ENCODE data around the gene NUDT3.

DNA sequence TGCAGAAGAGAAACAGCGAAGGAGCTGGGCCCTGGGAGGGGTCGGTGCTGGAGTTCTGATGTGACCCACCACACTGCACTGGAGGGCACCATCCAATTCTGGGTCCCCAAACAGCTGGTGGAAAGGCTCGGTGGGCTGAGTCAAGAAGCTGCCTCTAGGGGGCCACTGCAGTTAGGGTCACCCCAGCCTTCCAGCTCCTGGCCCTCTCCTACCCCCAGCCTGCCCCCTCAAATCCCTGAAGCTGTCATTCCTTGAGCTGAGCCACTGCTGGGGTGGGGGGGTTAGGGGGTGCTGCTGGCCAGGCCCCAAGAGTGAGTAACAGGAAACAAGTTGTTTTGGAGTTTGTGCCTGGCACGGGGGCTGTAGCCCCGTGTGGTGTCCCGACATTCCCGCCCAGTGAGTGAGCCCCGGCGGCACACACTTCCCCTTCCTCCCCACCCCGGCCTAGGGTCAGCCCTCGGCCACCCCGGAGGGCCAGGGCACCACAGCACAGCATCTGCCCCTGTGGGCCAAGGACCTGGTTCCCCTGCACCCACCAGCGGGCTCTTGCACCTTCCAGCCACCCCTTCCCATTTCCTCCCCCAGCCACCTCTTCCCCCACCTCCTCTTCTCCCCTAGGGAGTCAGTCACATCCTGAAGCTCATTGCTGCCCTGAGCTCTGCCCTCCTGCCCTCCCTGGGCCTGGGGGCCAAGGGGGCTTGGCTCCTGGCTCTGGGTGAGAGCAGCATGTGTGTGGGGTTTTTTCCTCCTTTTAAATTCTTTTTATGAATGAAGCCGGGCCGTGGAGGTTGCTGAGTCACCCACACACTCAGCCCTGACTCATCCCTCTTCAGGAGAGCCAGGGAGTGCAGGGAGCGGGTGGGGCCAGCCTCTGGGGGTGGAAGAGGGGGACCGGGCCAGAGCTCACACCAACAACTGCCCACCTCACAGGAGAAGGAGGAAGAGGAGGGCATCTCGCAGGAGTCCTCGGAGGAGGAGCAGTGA, 148.3 kb downstream of the NUDT3 start:
- peak in 1 of 3 donors; percentile 17 for TF ChIP-seq POLR2AphosphoS5 (IDR thresholded peaks at IDR 0.05)
- TF ChIP-seq, protein P1, sequence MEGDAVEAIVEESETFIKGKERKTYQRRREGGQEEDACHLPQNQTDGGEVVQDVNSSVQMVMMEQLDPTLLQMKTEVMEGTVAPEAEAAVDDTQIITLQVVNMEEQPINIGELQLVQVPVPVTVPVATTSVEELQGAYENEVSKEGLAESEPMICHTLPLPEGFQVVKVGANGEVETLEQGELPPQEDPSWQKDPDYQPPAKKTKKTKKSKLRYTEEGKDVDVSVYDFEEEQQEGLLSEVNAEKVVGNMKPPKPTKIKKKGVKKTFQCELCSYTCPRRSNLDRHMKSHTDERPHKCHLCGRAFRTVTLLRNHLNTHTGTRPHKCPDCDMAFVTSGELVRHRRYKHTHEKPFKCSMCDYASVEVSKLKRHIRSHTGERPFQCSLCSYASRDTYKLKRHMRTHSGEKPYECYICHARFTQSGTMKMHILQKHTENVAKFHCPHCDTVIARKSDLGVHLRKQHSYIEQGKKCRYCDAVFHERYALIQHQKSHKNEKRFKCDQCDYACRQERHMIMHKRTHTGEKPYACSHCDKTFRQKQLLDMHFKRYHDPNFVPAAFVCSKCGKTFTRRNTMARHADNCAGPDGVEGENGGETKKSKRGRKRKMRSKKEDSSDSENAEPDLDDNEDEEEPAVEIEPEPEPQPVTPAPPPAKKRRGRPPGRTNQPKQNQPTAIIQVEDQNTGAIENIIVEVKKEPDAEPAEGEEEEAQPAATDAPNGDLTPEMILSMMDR (IDR thresholded peaks at IDR 0.05) = peak in 2 of 5 experiments; percentile 3 to 8

Data from transverse colon (tissue), 4 donors.